Hematopoietic multipotent progenitor cell treated with erythropoietin and hydrocortisone succinate and interleukin-3 and kit ligand, for 6 days (in vitro differentiated cells): ENCODE results near the gene FLT4.
A peak's percentile ranks its signal among the peaks of the same experiment; 100 is the strongest.

ENCODE experiments used
- DNase-seq: peaks from one replicate; pipeline ENCODE4 v3.0.0-alpha.2; 2015

The FLT4 gene

DNA sequence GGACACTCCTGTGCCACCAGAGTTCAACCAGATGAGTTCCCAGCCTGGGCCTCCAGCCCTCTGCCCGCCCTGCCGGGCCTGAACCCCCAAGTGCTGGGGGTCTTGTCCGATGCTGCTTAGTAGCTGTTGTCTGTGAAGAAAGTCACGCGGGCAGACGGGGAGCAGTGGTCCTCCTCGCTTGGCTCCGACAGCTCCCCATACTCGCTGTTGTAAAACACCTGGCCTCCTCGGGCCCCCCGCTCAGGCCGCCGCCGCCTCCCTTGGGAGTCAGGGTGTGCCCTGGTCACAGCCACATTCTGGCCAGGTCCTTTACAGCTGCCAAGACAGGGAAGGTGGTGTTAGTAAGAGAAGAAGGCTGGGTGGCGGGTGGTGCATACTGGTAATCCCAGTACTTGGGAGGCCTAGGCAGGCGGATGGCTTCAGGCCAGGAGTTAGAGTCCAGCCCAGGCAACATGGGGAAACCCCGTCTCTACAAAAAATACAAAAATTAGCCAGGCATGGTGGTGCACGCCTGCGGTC lies 46.3 kb downstream of the FLT4 start:
- no peak for DNase-seq

DNA sequence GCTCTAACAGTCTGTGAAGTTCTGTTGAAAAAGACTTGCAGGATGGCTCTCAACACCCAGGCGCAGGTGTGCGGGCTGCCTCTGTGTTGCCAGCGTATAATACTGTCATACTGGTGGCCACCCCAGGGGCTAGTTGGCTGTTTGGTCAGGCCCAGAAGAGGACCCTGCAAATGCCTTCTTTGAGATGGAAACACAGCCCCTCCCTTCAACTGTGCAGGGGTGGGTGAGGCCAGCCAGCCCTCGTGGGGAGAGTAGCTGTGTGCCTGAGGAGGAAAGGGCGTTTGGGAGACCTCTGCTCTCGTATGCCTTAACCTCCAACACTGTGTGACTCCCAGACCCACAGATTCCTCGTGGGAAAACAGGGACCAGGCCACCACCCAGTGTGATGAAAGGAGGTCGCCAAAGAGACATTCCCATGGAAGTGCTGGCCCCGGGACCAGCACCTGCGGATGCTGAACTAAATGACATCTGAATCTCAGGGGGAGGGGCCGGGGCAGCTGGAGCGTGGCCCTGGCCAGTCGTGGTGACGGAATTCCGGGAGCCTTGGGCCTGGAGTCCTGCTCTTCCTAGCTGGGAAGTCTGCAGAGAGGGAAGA lies 46.8 kb downstream of the FLT4 start:
- DNase-seq = no peak

DNA sequence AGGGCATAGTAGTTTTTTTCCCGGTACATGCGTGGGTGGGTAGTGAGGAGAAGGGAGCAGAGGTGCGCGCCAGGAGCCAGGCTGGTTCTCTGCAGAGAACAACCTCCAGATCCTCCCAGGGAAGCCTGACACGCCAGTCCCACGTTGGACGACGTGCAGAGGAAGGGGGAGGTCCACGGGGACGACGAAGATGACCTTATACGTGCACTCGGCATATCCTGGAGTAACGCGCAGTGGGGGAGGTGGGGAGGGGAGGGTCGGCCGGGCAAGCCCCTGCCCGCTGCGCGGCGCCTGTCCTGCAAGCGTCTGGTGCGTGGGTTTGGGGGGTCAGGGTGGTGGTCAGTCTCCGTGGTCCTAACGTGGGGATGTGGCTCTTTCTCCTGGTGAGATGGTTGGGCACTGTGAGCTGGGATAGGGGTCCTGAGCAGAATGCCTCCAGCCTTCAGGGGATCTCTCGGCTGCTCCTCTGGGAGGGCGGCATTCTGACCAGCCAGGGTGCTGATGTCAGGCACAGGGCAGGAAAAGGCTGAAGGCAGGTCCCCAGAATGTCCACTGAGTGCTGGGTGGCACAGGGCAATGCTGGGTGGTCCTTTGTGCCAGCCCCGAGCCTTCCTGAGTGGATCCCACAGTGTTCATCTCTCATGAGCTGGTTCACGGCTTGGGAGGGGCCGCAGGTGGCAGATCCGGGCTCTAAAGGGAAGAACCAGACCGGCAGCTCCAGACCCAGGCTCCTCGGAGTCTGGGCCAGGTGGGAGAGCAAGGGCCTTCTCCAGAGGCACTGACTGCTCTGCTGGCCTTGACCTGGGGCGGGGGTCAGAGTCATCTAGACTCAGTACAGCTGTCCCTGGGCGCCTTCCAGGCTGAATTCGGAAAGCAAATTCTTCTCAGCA lies 47.6 kb downstream of the FLT4 start:
- DNase-seq = no peak

DNA sequence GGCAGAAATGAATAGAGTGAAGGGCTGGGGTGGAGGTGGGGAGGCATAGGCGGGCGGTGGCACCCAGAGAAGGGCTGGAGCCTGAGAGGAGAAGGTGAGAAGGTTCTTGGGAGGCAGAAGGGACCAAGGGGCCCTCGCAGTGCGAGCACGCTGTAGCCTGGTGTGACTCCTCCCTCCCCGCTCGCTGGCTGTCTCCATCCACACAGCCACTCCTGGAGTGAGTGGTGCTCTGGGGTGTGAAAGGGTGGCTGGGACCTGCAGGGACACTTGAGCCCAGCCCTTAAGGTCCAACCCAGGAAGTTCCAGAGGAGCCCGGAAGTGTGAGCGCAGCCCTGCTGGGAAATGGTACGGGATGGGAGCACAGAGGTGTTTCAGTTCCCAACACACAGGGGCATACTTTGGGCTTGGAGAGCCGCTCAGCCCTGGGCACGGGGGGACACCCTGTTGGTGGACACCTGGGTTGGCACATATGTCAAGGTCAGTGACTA lies 48.8 kb downstream of the FLT4 start:
- no peak for DNase-seq

DNA sequence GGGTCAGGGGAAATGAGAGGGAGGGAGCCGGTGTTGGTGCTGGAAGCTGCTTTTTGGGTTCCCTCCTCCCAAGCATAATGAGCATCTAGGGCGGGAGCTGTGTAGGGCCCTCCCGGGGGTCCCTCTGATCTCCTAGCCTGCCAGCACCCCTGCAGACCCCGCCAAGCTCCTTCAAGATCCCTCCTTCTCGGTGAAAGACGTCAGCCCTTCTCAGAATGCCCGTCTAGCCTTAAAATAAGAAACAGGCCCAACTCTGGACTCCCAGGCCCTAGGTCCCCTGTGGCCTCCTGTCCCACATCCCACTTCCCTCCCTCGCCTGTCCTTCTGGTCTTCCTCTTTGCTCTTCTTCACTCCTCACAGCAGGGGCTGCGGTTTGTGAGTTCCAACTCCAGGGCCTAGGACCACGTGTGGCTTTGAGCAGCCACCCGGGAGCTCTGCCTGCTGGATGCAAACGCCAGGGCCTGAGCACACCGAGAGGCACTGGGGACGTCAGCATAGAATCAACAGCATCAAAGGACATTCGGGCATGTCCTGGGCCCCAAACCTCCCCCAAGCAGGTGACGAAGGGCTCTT lies 49.3 kb downstream of the FLT4 start:
- DNase-seq = no peak

DNA sequence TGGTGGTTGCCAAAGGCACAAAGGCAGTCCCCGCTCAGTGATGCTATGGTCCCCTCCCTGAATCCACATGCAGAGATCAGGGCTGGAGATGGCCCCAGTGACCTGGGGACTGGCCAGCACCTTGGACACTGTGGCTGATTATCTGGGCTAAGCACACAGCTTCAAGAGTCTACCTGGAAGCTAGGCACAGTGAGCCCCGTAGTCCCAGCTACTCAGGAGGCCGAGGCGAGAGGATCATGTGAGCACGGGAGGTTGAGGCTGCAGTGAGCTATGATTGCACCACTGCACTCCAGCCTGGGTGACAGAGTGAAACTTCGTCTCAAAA lies 49.8 kb downstream of the FLT4 start:
- DNase-seq = no peak

DNA sequence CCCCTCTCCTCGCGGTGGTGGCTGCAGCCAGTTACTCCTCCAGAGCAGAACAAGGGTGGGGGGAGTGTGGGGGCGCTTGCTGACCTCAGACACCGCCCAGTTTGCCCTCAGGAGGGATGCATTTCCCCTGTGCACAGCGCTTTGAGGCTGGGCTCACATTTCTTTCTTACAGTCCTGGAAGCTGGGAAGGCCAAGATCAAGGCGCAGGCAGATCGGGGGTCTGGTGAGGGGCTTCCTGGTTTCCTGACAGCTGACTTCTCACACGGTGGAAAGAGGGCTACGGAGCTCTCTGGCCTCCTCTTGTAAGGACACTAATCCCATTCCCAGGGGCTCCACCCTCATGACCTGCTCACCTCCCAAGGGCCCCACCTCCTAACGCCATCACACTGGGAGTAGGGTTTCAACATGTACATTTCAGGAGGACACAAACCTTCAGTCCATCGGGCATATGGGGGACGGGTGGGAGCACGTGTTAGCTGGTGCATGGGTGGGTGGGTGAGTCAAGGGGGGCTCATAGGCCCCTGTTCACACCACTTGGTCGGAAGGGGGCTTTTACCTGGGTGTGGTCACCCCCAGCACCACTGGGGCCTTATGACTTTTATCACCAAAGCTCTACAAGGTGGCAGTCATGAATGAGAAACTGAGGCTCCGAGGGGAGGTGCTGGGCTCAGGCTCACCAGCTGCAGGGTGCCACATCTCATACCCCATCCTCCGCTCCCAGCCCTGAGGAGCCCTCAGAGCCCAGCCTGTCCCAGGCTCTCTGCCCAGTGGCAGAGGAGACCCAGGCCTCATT lies 50.4 kb downstream of the FLT4 start:
- no peak for DNase-seq

DNA sequence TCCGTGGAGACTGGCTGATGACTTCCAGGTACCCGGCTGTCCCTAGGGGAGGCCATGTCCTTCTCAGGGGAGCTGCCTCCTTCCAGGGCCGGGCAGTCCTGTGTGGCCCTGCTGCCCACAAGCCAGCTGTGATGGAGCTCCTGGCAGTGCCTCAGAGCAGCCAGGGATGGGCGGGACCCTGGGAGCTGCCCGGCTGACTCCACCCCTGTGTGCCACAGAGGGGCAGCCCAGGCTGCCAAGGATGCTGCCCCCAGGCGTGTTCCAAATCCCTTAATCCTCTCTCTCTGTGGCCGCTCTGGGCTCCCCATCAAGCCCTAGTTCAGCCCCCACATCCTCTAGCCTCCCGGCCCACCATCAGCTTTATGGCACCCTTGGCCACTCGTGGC lies 51.1 kb downstream of the FLT4 start:
- peak; percentile 22 for DNase-seq

DNA sequence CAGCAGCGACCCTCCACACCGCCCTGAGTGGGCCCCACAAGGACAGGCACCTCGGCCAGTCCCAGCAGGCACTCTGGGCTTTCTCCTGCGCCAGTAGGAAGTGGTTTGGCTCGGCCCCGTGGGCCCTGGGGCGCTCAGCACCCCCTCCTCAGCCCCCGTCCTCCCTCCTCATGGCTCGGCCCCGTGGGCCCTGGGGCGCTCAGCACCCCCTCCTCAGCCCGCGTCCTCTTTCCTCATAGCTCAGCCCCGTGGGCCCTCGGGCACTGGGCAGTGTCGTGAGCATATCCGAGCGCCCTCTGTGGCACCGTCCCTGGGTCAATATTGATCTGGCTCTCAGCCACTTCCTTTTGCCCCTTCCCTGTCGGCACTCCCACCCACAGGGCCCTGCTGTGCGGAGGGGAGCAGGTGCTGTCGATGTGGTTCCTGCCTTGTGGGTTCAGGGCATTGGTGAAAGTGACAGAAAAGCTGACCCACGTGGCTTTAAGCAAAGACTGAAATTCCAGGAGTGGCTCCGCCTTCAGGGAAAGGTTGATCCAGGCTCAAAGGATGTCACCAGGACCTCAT lies 52.6 kb downstream of the FLT4 start:
- no peak for DNase-seq

DNA sequence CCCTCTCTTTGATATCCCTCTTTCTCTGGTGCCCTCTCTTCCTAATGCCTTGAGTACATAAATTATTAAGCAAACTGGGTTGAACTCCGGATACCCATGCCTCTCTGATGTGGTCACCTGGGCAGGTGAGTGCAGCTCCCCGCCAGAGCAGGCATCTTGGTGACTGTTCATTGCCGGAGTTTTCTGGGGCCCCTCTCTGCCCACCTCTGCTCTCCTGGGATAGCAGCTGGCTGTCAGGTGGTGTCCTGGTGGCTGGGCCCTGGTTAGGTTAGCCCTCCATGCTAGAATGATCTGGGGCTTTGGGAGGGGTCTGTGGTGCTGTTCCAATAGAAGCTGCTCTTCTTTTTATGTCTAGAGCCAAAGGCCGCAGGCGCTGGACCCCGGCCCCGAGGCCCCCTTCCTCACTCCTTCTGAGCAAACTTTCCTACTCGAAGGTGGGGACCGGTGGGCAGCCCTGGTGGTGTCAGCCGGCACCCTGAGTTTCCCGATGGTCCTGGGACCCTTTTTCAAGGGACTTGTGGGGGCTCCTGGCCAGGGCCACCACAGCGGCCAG lies 53.2 kb downstream of the FLT4 start:
- DNase-seq = no peak

DNA sequence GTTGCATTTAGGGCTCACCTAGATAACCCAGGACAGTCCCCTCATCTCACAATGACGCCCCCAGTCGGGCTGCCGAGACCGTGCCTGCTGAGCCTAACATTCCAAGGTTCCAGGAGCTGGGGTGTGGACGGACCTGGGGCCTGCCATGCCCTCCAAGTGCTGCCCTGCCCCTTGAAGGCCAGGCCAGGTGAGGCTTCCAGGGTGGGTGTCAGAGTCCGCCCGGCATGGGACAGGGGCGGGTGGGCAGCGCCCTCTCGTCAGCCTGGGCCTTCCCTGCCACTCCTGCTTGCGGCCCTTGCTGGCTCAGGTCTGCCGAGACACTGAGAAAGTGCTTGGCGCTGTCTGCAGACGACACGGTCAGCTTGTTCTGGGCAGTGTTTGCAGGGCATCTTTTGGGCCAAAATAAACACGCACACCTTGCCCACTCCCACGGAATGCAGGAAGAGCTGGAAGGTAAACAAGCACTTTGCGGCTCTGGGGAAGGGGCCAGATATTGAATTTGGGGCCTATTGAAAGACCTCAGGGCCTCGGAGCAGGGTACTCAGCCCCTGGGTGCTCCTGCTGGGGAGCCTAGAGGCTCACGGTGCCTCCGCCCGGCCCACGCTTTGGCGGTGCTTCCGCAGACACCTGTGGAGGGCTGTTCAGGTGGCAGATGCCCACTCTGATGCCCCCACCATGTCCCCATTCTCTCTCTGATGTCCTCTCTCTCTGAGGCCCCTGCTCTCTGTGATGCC lies 53.9 kb downstream of the FLT4 start:
- DNase-seq = no peak

DNA sequence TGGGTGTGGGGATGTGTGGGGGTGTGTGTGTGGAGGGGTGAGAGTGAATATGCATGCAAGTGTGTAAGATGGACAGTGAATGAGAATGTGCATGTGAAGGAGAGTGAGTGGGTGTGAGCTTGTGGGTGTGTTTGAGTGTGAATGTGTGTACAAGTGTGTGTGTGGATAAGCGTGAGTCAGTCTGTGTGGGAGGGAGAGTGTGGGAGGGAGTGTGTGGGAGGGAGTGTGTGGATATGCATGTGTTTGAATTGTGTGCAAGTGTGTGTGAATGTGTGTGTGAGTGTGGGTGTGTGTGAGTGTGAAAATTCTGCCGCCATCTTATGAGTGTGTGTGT lies 54.4 kb downstream of the FLT4 start:
- DNase-seq = no peak

DNA sequence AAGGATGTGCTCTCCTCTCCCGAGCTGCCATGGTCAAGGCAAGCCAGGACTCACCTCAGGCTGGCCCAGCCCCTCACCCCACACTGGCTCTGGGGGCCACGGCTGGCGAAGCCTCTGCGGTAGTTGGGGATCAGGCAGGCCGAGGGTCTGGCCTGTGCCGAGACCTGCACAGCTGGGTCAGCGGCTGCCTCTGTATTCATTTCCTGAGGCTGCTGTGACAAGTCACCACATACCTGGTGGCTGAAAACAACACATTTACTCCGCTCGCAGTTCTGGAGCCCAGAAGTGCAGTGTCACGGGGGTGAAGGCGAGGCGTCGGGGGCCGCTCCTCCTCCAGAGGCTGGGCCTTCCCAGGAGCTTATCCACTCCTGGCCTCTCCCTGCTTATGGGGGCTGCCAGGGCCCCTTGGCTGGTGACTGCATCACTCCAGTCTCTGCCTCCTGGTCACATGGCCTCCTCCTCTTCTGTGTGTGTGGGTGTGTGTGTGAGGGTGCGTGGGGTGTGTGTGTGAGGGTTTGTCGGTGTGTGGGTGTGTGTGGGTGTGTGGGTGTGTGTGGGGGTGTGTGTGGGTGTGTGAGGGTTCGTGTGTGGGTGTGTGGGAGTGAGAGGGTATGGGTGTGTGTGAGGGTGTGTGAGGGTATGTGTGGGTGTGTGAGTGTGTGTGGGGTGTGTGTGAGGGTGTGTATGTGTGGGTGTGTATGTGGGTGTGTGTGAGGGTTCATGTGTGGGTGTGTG lies 54.9 kb downstream of the FLT4 start:
- DNase-seq = no peak

DNA sequence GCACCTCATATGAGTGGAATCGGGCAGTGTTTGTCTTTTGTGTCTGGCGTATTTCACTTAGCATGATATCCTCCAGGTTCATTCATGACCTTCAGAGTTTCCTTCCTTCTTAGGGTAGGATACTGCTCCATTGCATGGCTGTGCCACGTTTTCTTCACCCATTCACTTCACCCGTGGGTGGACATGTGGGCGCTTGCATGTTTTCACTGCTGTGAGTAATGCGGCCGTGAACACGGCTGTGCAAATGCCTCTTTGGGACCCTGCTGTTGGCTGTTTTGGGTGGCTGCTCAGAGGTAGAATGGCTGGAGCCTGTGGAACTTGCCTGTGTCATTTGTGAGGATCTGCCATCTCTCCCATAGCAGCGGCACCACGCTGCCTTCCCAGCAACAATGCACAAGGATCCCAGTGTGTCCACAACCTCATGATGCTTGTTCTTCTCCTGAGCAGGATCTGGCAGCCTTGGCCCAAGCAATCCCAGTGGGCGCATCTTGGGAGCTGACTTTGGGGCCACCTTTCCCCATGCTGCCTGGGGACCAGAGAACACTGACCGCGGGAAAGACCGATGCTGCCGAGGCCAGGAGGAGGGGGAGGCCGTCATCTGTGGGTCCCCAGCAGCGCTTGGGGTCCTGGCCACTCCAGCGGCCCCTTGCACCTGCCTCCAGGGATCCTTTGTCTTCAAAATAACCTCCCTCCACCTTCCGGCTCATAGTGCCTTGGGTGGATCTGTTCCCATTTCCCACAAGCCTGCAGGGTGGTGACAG lies 55.8 kb downstream of the FLT4 start:
- no peak for DNase-seq

DNA sequence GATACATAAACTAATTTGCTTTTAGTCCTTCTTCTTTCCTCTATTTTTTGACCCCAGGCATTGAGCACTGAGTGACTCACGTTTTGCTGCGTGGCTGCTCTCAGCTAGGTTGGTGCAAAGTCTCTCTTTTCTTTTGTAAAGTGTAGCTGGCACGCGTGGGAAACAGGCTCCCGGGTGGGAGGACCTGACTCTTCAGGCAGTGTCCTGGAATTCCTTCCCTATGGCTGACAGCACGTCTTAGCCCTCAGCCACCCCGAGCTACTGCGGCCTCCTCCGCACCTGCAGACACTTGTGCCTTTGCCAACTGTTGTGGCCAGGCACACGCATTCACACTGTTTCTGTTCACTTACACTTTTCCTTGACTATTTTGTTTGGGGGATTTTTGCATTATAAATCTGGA lies 57.2 kb downstream of the FLT4 start:
- no peak for DNase-seq

DNA sequence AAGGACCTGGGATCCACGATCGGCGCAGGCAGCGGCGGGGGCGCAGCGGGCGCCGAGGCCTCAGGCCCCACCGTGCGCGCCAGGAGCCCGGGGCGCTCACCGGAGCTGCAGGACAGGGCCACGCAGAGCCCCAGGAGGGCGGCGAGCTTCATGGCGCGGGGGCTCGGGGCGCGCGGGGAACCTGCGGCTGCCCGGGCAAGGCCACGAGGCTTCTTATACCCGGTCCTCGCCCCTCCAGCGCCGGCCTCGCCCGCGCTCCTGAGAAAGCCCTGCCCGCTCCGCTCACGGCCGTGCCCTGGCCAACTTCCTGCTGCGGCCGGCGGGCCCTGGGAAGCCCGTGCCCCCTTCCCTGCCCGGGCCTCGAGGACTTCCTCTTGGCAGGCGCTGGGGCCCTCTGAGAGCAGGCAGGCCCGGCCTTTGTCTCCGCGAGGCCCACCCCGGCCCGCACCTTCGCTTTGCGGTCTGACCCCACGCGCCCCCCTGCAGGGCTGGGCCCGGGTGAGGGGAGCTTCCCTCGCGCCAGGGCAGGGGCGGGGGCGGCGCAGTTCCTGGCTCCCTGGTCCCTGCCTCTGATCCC lies 58.0 kb downstream of the FLT4 start, which contains the start of gene SCGB3A1:
SCGB3A1 (minus strand) TSS at position 189 of the 577 bp plus-strand sequence; CDS start at position 152, 37 bp downstream.
- DNase-seq = peak; percentile 32

DNA sequence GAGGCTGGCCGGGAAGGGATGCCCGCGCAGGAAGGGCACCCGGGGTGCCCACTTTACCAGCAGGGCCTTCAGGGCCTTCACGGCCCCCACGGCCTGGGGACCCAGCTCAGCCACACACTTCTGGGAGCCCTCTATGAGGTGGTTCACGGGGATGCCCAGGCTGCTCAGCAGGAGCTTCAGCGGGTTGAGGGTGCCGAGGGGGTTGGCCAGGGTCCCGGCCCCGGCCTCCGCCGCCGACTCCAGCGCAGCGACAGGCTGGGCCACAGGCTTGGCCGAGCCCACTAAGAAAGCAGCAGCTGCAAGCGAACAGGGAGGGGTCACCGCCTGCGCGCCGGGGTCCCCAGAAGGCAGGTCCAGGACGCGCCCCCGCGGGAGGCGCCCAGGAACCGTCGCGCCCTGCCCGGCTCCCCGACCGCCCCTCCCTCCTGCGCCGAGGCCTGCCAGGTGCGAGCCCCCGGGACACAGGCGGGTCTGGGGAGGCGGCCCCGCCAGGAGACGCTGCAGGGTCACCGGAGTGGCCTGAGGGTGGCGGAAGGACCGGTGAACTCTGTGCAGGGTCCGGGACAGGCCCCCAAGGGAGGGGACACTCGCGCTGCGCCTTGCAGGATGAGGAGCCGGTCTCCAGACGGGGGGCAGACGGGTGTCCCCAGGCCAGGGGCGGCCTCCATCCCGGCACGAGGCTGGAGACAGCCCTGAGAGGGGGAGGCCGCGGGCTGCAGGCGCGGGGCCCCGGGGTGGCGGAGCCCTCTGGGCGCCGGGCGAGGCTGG lies 58.7 kb downstream of the FLT4 start:
- DNase-seq = no peak

DNA sequence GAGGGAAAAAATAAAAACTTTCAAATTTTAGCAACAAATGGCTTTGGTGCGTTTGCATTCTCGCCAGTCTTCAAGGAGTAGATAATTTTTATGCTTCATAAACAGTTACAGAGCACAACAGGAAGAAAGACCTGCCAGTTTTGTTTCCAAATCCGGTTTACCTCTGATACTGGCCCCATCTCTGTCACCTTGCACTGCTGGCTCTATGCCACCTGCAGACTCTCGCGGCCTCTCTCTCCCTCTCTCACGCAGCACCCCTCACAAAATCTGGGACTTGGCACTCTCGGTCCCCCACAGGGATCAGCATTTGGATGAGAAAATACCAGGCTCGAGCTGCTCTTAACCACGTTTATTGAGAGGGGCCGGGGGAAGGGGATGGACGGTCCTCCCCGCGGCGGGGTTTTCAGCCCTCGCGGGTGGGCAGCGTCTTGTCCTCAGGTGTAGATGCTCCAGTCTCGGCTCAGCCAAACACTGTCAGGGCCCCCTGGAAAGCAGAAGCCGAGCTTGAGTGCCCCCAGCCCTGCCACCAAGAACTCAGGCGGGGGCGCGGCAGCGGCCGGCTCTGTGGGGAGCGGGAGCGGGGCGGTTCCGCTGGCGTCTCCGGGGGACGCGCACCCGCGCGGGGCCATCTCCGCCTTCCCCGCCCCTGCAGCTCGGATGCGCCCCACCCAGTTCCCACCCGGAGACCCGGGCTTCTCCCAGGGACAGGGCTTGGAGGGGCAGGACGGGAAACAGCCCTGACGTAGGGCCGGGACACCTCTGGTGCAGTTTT lies 59.4 kb downstream of the FLT4 start:
- DNase-seq = peak; percentile 26
